GM19452 (cell line): ENCODE results near the gene FLT4.

Experiments
- ATAC-seq: cut with Tn5 transposase; IDR thresholded peaks from one replicate; pipeline ENCODE4 v1.9.1; 2021; ENCODE audit not compliant: unreplicated experiment

FLT4 gene

DNA sequence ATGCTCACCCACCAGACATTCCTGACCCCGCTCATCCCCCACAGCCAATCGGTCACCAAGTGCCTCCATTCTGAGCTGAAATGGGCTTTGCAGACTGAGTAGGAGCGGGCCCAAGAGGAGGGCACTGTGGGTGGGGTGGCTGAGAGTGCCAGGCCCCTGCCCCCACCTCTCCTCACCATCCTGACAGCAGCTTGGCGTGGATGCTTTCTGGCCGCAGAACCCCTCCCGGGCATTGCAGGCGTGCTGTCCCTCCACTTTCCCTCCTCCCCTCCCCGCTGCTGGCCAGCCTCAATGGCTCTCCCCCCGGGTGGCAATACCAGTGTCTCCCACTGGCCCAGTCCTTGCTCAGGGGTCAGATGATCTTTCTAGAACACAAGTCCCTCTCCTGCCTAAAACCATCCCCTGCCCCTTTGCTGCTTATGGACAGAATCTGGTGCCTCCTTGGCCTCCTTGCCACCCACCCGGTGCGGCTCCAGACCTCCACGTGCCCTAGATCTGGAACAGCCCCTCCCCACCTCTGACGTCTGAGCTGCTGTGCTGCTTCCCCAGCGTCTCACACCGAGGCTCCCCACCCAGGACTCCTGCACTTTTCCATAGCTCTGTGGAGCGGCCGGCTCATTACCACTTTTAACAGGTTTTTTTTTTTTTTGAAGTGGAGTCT, 6.1 kb downstream of the FLT4 start:
- ATAC-seq = no peak

DNA sequence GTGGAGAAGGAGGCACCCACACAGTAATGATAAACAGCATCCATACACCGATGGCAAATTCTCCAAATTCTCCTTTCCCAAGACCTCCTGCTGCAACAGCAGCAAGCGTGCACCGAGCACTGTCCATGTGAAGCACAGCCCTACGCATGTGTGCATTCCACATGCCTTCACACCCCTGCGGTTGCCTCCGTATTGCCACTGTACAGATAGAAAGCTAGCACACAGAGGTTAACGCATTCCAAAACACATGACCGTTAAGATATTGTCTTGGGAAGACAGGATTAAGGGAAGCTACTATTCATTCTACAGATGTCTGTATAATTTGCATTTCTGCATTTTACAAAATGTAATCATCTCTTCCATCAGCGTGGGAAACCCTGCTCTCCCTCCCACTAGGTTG, 6.6 kb downstream of the FLT4 start:
- ATAC-seq = no peak

DNA sequence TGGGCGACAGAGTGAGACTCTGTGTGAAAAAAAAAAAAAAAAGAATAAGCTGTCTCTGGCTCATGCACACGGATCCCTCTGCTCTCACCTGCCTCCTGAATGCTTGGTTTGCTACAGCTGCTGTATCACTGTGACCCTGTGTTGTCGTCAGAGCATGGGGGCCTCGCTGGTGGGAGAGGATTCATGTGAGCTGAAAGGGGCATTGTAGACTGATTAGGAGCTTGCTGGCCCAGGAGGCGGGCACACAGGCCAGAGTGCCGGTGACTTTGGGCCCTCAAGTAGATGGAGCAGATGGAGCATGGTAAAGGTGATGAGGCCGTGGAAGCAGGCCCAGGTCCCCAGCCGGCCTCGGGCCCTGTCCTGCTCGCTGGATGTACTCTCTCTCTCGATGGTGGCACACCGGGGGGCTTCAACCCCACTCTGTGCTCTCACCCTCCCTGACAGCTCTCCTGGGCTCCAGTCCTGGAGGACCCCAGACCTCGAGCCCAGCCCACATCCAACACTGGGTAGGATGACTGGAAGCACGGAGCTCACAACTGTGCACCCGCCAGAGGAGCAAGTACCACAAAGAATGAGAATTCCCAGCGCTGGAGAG, 7.1 kb downstream of the FLT4 start:
- no peak for ATAC-seq

GRCh38 chr5:180641566-180641900, 7.9 kb downstream of the FLT4 start:
- ATAC-seq = no peak

GRCh38 chr5:180640861-180641565, 8.4 kb downstream of the FLT4 start:
- no peak for ATAC-seq

- no peak for ATAC-seq
Observed at GRCh38 chr5:180640611-180640860, 8.9 kb downstream of the FLT4 start.

DNA sequence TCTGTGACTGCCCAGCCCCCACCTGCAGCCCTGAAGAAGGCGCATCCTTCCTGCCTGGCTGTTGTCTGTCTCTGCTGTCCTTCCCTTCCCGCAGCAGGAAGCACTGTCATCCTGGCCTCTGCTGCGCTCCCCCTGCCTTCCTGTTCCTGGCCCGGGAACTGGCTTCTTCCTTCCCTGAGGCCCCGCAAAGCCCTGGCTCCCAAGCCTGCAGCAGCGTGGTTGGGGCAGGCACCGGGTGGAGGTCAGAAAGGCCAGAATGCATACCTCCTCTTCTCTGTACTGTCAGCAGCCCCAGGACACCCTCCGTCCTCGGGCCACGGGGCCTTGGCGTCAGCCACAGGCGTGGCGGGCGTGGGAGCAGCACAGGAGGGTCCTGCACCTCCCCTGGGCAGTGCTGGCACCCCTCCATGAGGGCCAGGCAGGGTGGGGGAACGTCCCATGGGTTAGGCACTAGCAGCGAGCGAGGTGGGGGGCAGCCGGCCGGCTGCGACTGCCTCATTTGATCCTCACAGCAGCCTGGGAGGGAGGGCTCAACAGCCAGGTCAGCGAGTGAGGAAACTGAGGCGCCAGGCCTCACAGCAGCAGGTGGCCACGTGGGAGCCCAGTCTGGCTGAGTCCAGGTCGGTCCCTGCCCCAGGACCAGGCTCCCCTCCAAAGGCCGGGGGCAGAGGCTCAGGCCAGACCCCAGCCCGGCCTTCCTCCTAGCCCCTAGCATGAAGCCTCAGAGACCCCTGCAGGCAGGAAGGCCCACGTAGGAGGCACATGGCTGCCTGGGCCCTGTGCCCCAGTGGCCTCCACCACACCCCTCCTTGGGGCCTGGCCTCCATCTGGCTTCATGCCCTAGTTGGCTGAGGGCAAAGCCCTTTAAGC, 9.4 kb downstream of the FLT4 start:
- no peak for ATAC-seq

DNA sequence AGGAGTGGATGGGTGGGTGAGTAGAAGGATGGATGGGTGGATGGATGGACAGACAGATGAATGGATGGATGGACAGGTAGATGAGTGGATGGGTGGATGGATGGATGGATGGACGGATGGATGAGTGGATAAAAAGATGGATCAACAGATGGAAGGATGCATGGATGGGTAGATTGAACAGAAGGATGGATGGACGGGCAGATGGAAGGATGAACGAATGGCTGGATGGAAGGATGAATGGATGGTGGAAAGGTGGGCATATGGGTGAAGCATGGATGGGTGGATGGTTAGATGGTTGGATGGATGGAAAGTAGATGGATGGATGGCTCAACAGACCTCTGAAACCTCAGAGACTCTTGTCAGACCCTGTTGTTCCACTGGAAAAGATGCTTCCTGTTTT, 10.1 kb downstream of the FLT4 start:
- ATAC-seq = no peak

- ATAC-seq = no peak
Observed at GRCh38 chr5:180637962-180638680, 11.3 kb downstream of the FLT4 start.

DNA sequence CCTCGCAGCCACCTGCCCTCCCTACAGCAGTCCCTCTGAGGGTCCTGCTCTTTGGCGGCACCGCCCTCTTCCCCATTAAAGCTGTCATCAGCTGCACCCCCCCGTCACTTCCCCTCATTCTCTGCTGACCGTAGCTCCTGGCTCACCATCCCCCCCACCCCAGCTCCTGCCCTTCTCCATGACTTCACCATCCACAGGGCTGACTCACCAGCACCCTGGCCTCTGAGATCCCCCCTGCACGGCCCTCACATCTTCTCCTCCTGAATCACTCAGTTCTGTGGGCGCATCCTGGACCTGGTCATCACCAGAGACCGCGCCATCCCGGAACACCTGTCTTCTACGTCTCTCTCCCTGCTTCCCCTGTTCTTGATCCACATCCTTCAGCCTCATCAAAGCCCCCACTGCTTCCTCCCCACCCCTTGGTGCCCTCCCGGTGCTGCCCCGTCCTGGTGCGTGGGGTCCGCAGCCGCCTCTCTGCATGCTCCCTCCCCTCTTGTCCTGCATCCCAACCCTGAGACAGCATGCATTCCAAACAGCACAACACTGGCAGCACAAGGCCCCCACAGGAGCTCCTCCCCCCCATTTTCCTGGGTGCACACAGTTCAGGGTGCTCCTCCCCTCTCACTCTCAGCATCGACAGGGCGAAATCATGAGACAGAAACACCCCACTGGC, 12.9 kb downstream of the FLT4 start:
- no peak for ATAC-seq

DNA sequence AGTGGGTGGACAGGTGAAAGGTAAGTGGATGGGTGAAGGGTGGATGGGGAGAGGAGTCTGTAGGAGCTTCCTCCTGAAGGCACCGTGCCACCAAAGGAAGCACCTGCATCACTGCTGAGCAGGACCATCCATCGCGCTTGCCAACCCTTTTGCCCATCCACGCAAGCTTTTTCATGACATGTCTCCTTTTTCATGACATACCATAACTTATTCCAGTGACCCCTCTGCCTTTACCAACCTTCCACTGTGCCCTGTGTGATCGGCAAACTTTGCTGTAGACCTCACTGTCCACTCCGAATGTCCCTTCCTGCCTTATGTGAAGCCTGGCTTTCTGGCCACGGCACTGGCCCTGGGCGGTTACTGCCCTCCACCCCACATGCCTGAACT, 13.4 kb downstream of the FLT4 start:
- no peak for ATAC-seq

GRCh38 chr5:180633283-180634177, 15.9 kb downstream of the FLT4 start:
- ATAC-seq = no peak

- no peak for ATAC-seq
Observed at GRCh38 chr5:180632768-180633167, 16.6 kb downstream of the FLT4 start.

- no peak for ATAC-seq
Observed at GRCh38 chr5:180631549-180632383, 17.6 kb downstream of the FLT4 start.

GRCh38 chr5:180630426-180630825, 19.0 kb downstream of the FLT4 start:
- ATAC-seq = no peak

GRCh38 chr5:180629831-180630382, 19.5 kb downstream of the FLT4 start:
- ATAC-seq = no peak

- no peak for ATAC-seq
Observed at GRCh38 chr5:180628827-180629750, 20.3 kb downstream of the FLT4 start.
